ENCODE data around the gene EGFR. TPM values are rescaled to one million over a fixed set of nuclear protein-coding genes. Genes with fewer than 3 reads are reported as not detected.

Gene EGFR
- total RNA-seq, 1 donor from 2014 or later = 62.7 TPM

- H3K27ac ChIP-seq = peak overlapping the region; percentile 38
- ATAC-seq (no peak), DNase-seq (no peak)
- no peaks in the 10 kb centered on the region for H3K9me3 ChIP-seq
- H3K27me3 ChIP-seq (ENCODE audit: low read depth) = no peaks in the 10 kb centered on the region
- H3K4me1 ChIP-seq = no peaks in the 10 kb centered on the region
- H3K36me3 ChIP-seq = peaks cover 86% of the 10 kb centered on the region
- intact Hi-C loops (cut with DNase I) = no loop called here
- no peak overlapping the region for H3K4me3 ChIP-seq
- no peak for TF ChIP-seq CTCF (IDR thresholded peaks at IDR 0.05)
Measured at GRCh38 chr7:55157764-55158105, 138.9 kb downstream of the EGFR start.

- DNase-seq (no peak), ATAC-seq (no peak)
- intact Hi-C loops (cut with DNase I) = no loop called here
- Histone ChIP-seq H3K27ac (no peak overlapping the region), H3K9me3 (no peaks in the 10 kb centered on the region), H3K4me1 (no peaks in the 10 kb centered on the region), H3K36me3 (peaks cover 83% of the 10 kb centered on the region), H3K27me3 (ENCODE audit: low read depth) (no peaks in the 10 kb centered on the region), H3K4me3 (no peak overlapping the region)
- TF ChIP-seq CTCF (IDR thresholded peaks at IDR 0.05) = no peak
Measured at GRCh38 chr7:55158541-55159382, 139.9 kb downstream of the EGFR start.

GRCh38 chr7:55160539-55160938 lies 141.7 kb downstream of the EGFR start:
- ATAC-seq (peak; percentile 64 to 69), DNase-seq (no peak)
- no peaks in the 10 kb centered on the region for H3K27me3 ChIP-seq (ENCODE audit: low read depth)
- H3K4me1 ChIP-seq = no peaks in the 10 kb centered on the region
- no peak overlapping the region for H3K4me3 ChIP-seq
- intact Hi-C loops (cut with DNase I) = no loop called here
- H3K9me3 ChIP-seq = no peaks in the 10 kb centered on the region
- TF ChIP-seq CTCF (IDR thresholded peaks at IDR 0.05) = no peak
- H3K27ac ChIP-seq = no peak overlapping the region
- H3K36me3 ChIP-seq = peaks cover 81% of the 10 kb centered on the region

GRCh38 chr7:55161154-55161687 lies 142.4 kb downstream of the EGFR start:
- ATAC-seq (no peak), DNase-seq (no peak)
- Histone ChIP-seq H3K4me1 (no peaks in the 10 kb centered on the region), H3K4me3 (no peak overlapping the region), H3K27ac (no peak overlapping the region), H3K27me3 (ENCODE audit: low read depth) (no peaks in the 10 kb centered on the region), H3K36me3 (peaks cover 81% of the 10 kb centered on the region), H3K9me3 (no peaks in the 10 kb centered on the region)
- intact Hi-C loops (cut with DNase I) = no loop called here
- TF ChIP-seq CTCF (IDR thresholded peaks at IDR 0.05) = no peak

GRCh38 chr7:55162476-55162875 lies 143.7 kb downstream of the EGFR start:
- H3K36me3 ChIP-seq = peaks cover 70% of the 10 kb centered on the region
- intact Hi-C loops (cut with DNase I) = no loop called here
- DNase-seq (no peak), ATAC-seq (no peak)
- no peaks in the 10 kb centered on the region for H3K27me3 ChIP-seq (ENCODE audit: low read depth)
- no peaks in the 10 kb centered on the region for H3K4me1 ChIP-seq
- H3K4me3 ChIP-seq = no peak overlapping the region
- H3K9me3 ChIP-seq = no peaks in the 10 kb centered on the region
- H3K27ac ChIP-seq = no peak overlapping the region
- TF ChIP-seq CTCF (IDR thresholded peaks at IDR 0.05) = no peak
